ENCODE data around the gene USP37.

The USP37 gene

GRCh38 chr2:218456849-218457248, 111.3 kb downstream of the USP37 start:
- Histone ChIP-seq H3K79me2 (ENCODE audit: insufficient read depth, low read length) (no peaks in the 10 kb centered on the region), H3K27me3 (ENCODE audit: insufficient read depth, low read length, poor library complexity, severe bottlenecking) (no peaks in the 10 kb centered on the region), H3K36me3 (ENCODE audit: insufficient read depth, low read length) (peaks cover 64% of the 10 kb centered on the region; the same call in 1 of the 2 replicates), H3K4me2 (ENCODE audit: low read depth, low read length, poor library complexity, severe bottlenecking) (no peak overlapping the region), H3K4me3 (ENCODE audit: low read length, poor library complexity, severe bottlenecking) (no peak overlapping the region), H3K9ac (ENCODE audit: low read depth, low read length, poor library complexity, severe bottlenecking) (no peak overlapping the region), H4K20me1 (ENCODE audit: insufficient read depth, low read length, poor library complexity, severe bottlenecking) (no peaks in the 10 kb centered on the region), H3K9me2 (replicated peaks; ENCODE audit: low read depth, low read length) (no peaks in the 10 kb centered on the region), H3K9me3 (ENCODE audit: insufficient read depth, low read depth, low read length) (no peaks in the 10 kb centered on the region), H2AFZ (ENCODE audit: low read length) (no peak overlapping the region), H3F3A (ENCODE audit: low read depth) (no peaks in the 10 kb centered on the region), H3K4me1 (ENCODE audit: insufficient read depth, low read length, poor library complexity, severe bottlenecking) (no peaks in the 10 kb centered on the region)
- TF ChIP-seq EZH2phosphoT487 (IDR thresholded peaks at IDR 0.05; ENCODE audit: borderline replicate concordance) = no peak
- no peak for TF ChIP-seq CTCF (conservative IDR thresholded peaks at IDR 0.05; ENCODE audit: low read length)

GRCh38 chr2:218452079-218452478, 116.1 kb downstream of the USP37 start:
- Histone ChIP-seq H3K36me3 (ENCODE audit: insufficient read depth, low read length) (peaks cover 56% of the 10 kb centered on the region; the same call in 1 of the 2 replicates), H3K9ac (ENCODE audit: low read depth, low read length, poor library complexity, severe bottlenecking) (no peak overlapping the region), H3K4me2 (ENCODE audit: low read depth, low read length, poor library complexity, severe bottlenecking) (no peak overlapping the region), H4K20me1 (ENCODE audit: insufficient read depth, low read length, poor library complexity, severe bottlenecking) (no peaks in the 10 kb centered on the region), H2AFZ (ENCODE audit: low read length) (no peak overlapping the region), H3K27me3 (ENCODE audit: insufficient read depth, low read length, poor library complexity, severe bottlenecking) (no peaks in the 10 kb centered on the region), H3K9me2 (replicated peaks; ENCODE audit: low read depth, low read length) (no peaks in the 10 kb centered on the region), H3K4me1 (ENCODE audit: insufficient read depth, low read length, poor library complexity, severe bottlenecking) (no peaks in the 10 kb centered on the region), H3K9me3 (ENCODE audit: insufficient read depth, low read depth, low read length) (no peaks in the 10 kb centered on the region), H3K4me3 (ENCODE audit: low read length, poor library complexity, severe bottlenecking) (no peak overlapping the region), H3F3A (ENCODE audit: low read depth) (no peaks in the 10 kb centered on the region), H3K79me2 (ENCODE audit: insufficient read depth, low read length) (no peaks in the 10 kb centered on the region)
- TF ChIP-seq EZH2phosphoT487 (IDR thresholded peaks at IDR 0.05; ENCODE audit: borderline replicate concordance) (no peak), CTCF (conservative IDR thresholded peaks at IDR 0.05; ENCODE audit: low read length) (no peak)

- no peaks in the 10 kb centered on the region for H4K20me1 ChIP-seq (ENCODE audit: insufficient read depth, low read length, poor library complexity, severe bottlenecking)
- no peak overlapping the region for H3K4me2 ChIP-seq (ENCODE audit: low read depth, low read length, poor library complexity, severe bottlenecking)
- no peaks in the 10 kb centered on the region for H3K27me3 ChIP-seq (ENCODE audit: insufficient read depth, low read length, poor library complexity, severe bottlenecking)
- no peak overlapping the region for H3K9ac ChIP-seq (ENCODE audit: low read depth, low read length, poor library complexity, severe bottlenecking)
- H3K4me1 ChIP-seq (ENCODE audit: insufficient read depth, low read length, poor library complexity, severe bottlenecking) = no peaks in the 10 kb centered on the region
- no peak overlapping the region for H2AFZ ChIP-seq (ENCODE audit: low read length)
- no peaks in the 10 kb centered on the region for H3F3A ChIP-seq (ENCODE audit: low read depth)
- no peaks in the 10 kb centered on the region for H3K79me2 ChIP-seq (ENCODE audit: insufficient read depth, low read length)
- no peak for TF ChIP-seq EZH2phosphoT487 (IDR thresholded peaks at IDR 0.05; ENCODE audit: borderline replicate concordance)
- TF ChIP-seq CTCF (conservative IDR thresholded peaks at IDR 0.05; ENCODE audit: low read length) = no peak
- H3K36me3 ChIP-seq (ENCODE audit: insufficient read depth, low read length) = peaks cover 25% of the 10 kb centered on the region; the same call in 1 of the 2 replicates
- no peaks in the 10 kb centered on the region for H3K9me3 ChIP-seq (ENCODE audit: insufficient read depth, low read depth, low read length)
- no peak overlapping the region for H3K4me3 ChIP-seq (ENCODE audit: low read length, poor library complexity, severe bottlenecking)
- no peaks in the 10 kb centered on the region for H3K9me2 ChIP-seq (replicated peaks; ENCODE audit: low read depth, low read length)
These were observed 119.2 kb downstream of the USP37 start for GRCh38 chr2:218448934-218449333.

Data from Loucy (cell line).